ENCODE data around the gene SIPA1L3.
A peak's percentile ranks its signal among the peaks of the same experiment; 100 is the strongest.

SIPA1L3 gene

DNA sequence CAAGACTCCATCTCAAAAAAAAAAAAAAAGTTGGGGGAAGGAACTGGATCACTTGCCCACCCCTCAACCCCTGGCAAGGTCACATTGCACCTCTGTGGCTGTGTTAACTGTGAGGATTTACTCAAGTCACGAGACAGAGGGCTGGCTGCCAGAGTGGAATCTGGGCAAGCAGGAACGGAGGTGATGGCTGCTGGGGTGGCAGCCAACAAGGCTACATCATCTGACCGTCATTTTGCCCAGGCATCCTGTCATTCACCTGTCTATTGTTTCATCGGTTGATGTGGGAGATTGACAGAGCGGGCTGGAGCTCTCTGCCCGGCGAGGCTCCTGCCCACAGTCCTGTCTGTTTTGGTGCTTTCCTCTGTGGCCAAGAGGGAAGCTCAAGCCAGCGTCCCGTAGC lies 241.3 kb downstream of the SIPA1L3 start:
- no peak for DNase-seq
- in situ Hi-C loops (cut with MboI; ENCODE audit: low pct_unique_long_range_greater_than_20kb, low sequenced_read_pairs), result no loop called here

DNA sequence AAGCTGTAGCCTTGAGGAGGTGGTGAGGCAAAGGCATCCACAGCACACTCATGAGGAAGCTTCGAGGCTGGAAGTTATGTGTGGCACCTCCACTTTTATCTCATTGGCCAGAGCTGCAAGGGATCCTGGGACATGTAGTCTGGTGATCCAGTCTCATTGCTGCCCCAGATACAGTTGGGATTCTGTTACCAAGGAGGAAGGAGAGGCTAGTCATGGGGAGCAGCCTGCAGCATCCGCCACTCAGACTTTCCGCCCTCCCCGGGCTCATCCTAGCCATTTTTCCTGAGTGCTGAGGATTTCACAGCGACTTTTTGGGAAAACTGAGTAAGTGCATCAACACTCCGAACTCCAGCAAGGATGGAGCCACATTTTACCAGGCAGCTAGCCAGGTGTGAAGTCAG lies 242.7 kb downstream of the SIPA1L3 start:
- peak; percentile 6 for DNase-seq
- in situ Hi-C loops (cut with MboI; ENCODE audit: low pct_unique_long_range_greater_than_20kb, low sequenced_read_pairs), result no loop called here

DNA sequence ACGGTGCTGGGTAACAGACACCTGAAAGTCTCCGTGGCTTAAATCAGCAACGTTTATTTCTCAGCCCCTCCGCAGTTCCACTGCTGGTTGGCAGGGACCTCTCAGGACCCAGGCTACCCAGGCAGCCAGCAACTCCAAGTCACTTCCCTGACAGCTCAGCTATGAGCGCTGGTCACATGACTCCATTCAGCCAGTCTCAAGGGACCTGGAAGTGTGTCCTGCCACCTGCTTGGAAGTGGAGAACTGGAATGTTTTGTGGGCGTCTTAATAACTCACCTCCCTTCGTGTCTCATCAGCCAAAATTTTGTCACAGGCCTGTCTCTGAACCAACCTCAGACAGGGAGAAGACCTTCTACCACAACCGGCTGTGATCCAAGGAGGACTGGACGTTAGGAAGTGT lies 244.2 kb downstream of the SIPA1L3 start:
- in situ Hi-C loops (cut with MboI; ENCODE audit: low pct_unique_long_range_greater_than_20kb, low sequenced_read_pairs), result no loop called here
- no peak for DNase-seq

DNA sequence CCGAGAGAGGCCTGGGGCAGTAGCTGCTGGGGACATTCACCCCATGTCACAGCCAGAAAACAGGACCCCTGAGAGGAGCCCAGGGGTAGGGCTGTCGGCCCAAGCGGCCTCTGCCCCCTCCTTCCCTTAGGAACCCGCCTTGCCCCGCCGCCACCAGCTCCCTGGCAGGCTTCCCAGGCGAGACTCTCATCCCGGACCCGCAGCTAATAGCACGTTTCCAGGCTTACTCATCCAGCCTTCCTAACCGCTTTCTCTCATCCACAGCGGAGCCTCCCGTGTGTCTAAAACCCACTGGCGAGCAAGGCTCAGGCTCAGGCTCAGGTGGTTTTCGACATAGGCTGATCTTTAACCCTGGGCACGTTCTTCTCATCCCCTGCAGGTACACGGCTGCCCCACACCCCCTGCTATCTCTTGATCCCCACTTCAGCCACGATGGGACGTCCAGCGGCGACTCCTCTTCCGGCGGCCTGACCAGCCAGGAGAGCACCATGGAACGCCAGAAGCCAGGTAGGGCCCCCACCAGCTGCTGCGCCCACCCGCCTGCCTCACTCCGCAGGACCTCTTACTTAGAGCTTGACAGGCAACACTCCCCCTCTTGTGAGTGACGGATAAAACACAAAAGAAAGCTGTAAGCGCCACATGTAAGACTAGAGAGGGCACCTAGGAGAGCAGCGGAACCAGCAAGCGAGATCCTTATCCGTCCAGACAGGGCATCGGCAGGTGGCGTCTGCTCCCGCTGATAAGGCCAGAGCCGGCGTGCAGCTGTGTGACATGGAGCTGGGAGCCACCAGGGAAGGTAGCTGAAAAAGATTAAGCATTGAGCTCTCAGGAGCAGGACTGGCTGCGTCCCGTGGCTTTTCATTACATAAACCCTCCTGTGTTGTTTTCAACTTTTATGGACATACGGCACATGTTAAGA lies 245.7 kb downstream of the SIPA1L3 start:
- in situ Hi-C loops (cut with MboI; ENCODE audit: low pct_unique_long_range_greater_than_20kb, low sequenced_read_pairs), result no loop called here
- DNase-seq, result no peak

DNA sequence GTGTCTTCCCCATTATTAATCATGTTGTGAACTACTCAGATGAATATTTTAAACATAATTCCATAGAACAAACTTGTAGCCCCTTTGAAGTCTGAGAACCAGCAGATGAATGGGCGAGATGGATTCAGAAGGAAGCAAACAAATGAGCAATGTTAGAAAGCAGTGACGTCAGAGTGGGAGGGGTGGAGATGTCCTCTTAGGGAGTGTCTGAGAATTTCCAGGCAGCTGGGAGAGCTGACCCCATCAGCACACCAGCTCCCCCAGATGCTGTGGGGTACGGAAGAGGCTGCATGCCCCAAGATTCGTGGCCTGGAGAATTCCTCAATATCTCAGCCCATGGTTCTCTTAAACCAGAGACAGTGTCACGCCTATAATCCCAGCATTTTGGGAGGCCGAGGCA lies 248.4 kb downstream of the SIPA1L3 start:
- DNase-seq, result no peak

DNA sequence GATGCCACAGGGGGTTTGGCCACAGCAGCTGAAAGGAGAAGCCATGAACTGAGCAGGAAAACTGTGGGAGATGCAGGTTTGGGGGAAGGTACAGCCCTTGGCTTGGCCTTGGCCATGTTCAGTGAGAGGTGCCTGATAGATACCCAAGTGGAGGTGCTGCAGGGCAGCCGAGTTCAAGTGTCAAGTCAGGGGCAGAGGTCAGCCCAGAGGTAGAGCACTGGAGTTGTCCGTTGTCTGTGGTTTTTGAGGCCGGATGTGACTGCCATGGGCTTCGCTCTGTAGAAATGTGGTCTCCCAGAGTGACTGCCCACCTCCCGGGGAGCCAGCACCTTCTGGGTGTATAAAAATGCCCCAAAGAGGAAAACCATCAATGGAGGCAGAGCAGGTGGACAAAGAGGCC lies 251.7 kb downstream of the SIPA1L3 start:
- in situ Hi-C loops (cut with MboI; ENCODE audit: low pct_unique_long_range_greater_than_20kb, low sequenced_read_pairs), result no loop called here
- DNase-seq, result no peak

More for the DNA sequence above, 248.4 kb downstream of the SIPA1L3 start:
- in situ Hi-C loops (cut with MboI; ENCODE audit: low pct_unique_long_range_greater_than_20kb, low sequenced_read_pairs), result no loop called here

GRCh38 chr19:38162094-38162493 lies 255.1 kb downstream of the SIPA1L3 start:
- DNase-seq, result no peak
- in situ Hi-C loops (cut with MboI; ENCODE audit: low pct_unique_long_range_greater_than_20kb, low sequenced_read_pairs), result no loop called here

DNA sequence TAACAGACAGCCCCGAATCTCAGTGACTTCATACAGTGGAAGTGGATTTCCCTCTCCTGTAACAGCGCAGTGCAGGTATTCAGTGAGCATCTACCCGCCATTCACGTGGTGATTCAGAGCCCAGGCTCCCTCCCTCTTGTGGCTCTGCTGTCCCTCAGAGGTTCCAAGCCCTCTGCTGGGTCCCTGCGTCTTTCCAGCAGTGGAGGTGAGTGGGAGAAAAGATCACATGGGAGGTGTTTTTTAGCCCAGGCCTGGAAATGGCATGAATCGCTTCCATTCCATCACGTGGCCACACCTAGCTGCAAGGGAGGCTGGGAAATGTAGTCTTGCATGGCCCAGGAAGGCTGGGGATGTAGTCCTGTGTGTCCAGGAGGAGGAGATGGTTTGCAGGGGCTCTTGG lies 255.6 kb downstream of the SIPA1L3 start:
- no peak for DNase-seq
- in situ Hi-C loops (cut with MboI; ENCODE audit: low pct_unique_long_range_greater_than_20kb, low sequenced_read_pairs), result no loop called here

DNA sequence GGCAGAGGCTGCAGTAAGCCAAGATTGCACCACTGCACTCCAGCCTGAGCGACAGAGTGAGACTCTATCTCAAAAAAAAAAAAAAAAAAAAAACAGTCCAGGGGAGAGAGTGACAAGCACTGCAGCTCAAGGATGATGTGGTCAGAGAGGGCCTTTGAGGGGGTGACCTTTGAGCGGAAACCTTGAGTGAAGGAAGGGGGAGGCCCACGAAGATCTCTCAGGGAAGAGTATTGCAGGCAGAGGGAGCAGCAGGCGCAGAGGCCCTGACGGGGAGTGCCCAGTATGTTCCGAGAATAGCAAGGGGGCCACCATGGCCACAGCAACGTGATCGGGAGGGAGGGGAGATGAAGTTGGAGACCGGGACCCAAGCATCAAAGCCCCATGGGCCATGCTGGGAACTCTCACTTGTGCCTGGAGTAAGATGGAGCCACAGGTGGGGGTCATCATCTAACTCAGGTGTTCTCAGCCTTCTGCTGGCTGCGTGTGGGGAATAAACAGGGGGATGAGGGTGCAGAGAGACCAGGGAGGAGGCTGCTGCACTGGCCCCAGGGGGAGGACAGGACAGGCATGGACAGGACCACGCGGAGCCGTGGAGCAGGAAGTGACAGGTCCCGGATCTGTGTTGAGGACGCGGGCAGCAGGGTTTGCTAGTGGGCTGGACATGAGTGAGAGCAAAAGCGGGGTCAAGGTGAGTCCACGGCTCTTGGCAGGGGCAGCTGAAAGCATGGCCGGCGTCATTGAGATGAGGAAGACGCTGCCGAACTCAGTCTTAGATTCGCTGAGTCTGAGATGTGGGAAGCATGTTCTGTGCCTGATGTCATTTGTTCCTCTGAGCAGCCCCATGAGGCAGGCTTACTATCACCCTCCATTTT lies 256.6 kb downstream of the SIPA1L3 start:
- DNase-seq, result no peak
- in situ Hi-C loops (cut with MboI; ENCODE audit: low pct_unique_long_range_greater_than_20kb, low sequenced_read_pairs), result no loop called here

- in situ Hi-C loops (cut with MboI; ENCODE audit: low pct_unique_long_range_greater_than_20kb, low sequenced_read_pairs), result no loop called here
- DNase-seq, result no peak
Observed at GRCh38 chr19:38164526-38164925, 257.5 kb downstream of the SIPA1L3 start.

DNA sequence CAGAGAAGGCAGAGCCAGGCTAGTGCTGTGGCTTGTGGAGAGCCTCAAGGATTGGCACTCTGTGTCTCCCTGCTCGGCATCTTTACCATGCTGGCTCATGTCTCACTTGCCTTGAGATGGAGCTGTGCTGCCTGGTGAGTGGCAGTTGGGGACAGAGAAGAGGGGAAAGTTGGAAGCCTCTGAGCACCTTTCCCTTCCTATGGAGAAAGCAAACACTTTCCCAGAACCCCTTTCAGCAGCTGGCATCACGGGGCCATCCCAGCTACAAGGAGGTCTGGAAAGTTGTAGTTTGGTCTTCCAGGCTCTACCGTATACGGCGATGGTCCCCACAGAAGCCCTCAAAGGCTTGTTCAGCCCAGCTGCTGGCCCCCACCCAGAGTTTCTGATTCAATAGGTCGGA lies 258.3 kb downstream of the SIPA1L3 start:
- no peak for DNase-seq
- in situ Hi-C loops (cut with MboI; ENCODE audit: low pct_unique_long_range_greater_than_20kb, low sequenced_read_pairs), result no loop called here

DNA sequence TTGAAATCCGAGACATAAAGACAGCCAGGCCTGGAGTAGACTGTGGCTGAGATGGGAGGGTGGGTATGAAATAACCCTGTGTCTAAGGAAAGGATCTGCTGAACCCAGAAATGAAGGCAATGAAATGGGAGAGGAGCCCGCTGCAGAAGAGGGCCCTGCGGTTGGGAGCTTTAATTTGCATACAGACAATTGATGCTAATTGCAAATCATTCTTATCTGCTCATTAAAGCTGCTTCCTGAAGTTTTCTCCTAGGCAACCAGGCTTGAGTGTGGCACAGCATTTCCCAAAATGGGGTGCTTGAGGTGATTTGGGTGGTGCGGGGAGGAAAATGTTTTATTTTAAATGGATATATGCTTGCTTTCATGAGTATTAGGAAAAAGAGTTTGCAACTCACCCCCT lies 261.6 kb downstream of the SIPA1L3 start:
- no peak for DNase-seq
- in situ Hi-C loops (cut with MboI; ENCODE audit: low pct_unique_long_range_greater_than_20kb, low sequenced_read_pairs), result no loop called here

DNA sequence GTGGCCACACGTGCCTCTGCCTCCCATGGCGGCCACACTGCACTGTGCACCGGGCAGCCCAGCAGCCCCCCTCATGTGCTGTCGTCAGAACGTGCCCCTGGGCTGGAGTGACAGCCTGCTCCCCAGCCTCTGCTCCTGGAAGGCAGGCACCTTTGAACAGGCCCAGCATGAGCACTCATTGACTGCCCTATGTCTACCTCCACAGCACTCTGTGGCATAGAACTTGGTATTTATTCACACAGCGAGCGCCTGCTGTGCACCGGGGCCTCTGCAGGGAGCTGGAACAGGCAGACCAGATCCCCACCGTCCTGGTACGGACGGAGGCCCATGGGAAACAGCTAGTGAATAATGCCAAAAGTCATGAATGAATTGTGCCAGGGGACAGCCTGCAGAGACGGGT lies 263.3 kb downstream of the SIPA1L3 start:
- in situ Hi-C loops (cut with MboI; ENCODE audit: low pct_unique_long_range_greater_than_20kb, low sequenced_read_pairs), result no loop called here
- DNase-seq, result no peak

- no peak for DNase-seq
- in situ Hi-C loops (cut with MboI; ENCODE audit: low pct_unique_long_range_greater_than_20kb, low sequenced_read_pairs), result no loop called here
Observed at GRCh38 chr19:38172001-38172400, 265.0 kb downstream of the SIPA1L3 start.

GRCh38 chr19:38173291-38174041 lies 266.5 kb downstream of the SIPA1L3 start:
- no peak for DNase-seq
- in situ Hi-C loops (cut with MboI; ENCODE audit: low pct_unique_long_range_greater_than_20kb, low sequenced_read_pairs), result no loop called here

DNA sequence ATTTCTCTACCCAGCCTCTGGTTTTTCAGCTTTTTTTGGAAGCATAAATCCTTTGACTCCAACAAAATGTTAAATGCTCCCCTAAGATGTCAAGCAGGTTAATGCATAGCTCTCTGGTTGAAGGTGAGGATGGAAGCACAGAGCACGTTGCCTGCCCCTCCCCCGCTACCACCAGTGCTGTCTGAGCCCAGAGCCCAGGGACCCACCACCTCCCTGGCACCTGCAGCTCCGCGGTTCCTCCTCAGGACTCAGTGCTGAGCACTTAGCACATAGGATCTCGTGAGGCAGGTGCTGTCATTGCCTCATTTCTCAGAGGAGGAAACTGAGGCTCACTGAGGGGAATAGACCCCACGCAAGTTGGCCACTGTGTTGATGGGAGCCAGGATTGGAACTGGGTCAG lies 268.4 kb downstream of the SIPA1L3 start:
- no peak for DNase-seq
- in situ Hi-C loops (cut with MboI; ENCODE audit: low pct_unique_long_range_greater_than_20kb, low sequenced_read_pairs), result no loop called here

- in situ Hi-C loops (cut with MboI; ENCODE audit: low pct_unique_long_range_greater_than_20kb, low sequenced_read_pairs), result no loop called here
- no peak for DNase-seq
Observed at GRCh38 chr19:38180071-38180470, 273.1 kb downstream of the SIPA1L3 start.

DNA sequence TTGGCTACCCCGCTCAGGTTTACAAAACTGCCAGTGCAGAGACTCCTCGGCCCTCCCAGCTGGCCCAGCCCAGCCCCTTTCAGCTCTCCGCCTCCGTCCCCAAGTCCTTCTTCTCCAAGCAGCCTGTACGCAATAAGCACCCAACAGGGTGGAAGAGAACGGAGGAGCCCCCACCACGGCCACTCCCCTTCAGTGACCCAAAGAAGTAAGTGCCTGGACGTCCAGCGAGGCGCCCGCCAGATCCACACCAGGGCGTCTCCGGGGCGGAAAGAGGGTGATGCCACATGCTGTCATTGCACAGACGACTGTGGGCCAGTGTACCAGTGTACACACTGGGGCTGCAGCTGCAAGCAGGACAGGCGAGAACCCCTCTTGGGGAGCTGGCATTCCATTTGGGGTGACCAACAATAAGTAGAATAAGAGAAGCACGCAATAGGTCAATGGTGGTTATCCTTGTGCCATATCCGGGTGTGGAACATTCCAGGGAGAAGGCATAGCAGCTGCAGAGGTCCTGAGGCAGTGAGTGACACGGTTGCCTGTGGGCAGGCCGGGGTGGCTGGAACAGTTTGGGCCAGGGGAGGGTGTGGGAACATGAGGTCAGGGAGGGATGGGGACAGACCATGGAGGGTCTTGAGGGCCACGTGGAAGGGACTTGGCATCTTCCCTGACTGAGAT lies 275.7 kb downstream of the SIPA1L3 start:
- in situ Hi-C loops (cut with MboI; ENCODE audit: low pct_unique_long_range_greater_than_20kb, low sequenced_read_pairs), result no loop called here

GRCh38 chr19:38183251-38183897 lies 276.4 kb downstream of the SIPA1L3 start:
- no peak for DNase-seq
- in situ Hi-C loops (cut with MboI; ENCODE audit: low pct_unique_long_range_greater_than_20kb, low sequenced_read_pairs), result no loop called here

More for the DNA sequence above, 275.7 kb downstream of the SIPA1L3 start:
- DNase-seq, result no peak

Measured in KBM-7 (cell line).